Right renal pelvis (tissue), 4 donors: ENCODE results near the gene QPRT. TPM values are rescaled to one million over a fixed set of nuclear protein-coding genes. Genes with fewer than 3 reads are reported as not detected.
"Not testable (repeated sequence)": the region's sequence is repeated elsewhere in the genome, so short reads cannot be mapped to it uniquely, and the experiment has no call there.

ENCODE experiments used
- DNase-seq, 4 donors: peaks; one replicate each; pipeline ENCODE4 v3.0.0-alpha.2; 2013; ENCODE audit warnings: low read depth in 4 of 4, low spot score in 3 of 4, missing footprints in 1 of 4
- polyA plus RNA-seq, 4 donors: library from polyadenylated mRNA; unstranded; fragments of 120-200 nt; gene quantifications; one replicate each; pipeline ENCODE4 v1.2.1, GENCODE V29; 2013; ENCODE audit not compliant: insufficient read length in 4 of 4

QPRT gene
- polyA plus RNA-seq, 4 donors: 141 to 195 (median 149) TPM

GRCh38 chr16:29662000-29662728, 16.8 kb upstream of the QPRT start:
- no peak for DNase-seq

- no peak for DNase-seq
Measured at GRCh38 chr16:29662729-29663015, 16.3 kb upstream of the QPRT start.

- no peak for DNase-seq
Measured at GRCh38 chr16:29663016-29663806, 15.8 kb upstream of the QPRT start, which contains the start of gene SPN. TSS of gene SPN (plus strand) at chr16:29663247. CDS start at chr16:29663729, 482 bp downstream.

GRCh38 chr16:29663807-29664090, 15.2 kb upstream of the QPRT start:
- DNase-seq: no peak

- DNase-seq: no peak
Measured at GRCh38 chr16:29664091-29664921, 14.7 kb upstream of the QPRT start.

- DNase-seq: no peak
Measured at GRCh38 chr16:29665294-29666077, 13.5 kb upstream of the QPRT start.

- DNase-seq: not testable (repeated sequence)
Measured at GRCh38 chr16:29667322-29667610, 11.7 kb upstream of the QPRT start.

- no peak for DNase-seq
Measured at GRCh38 chr16:29667755-29668154, 11.2 kb upstream of the QPRT start.

GRCh38 chr16:29668267-29668666, 10.7 kb upstream of the QPRT start:
- DNase-seq: no peak

GRCh38 chr16:29673501-29673900, 5.5 kb upstream of the QPRT start:
- DNase-seq: no peak

GRCh38 chr16:29674188-29674587, 4.8 kb upstream of the QPRT start:
- DNase-seq: peak in 1 of 4 donors; percentile 40

GRCh38 chr16:29675811-29676643, 3.0 kb upstream of the QPRT start:
- no peak for DNase-seq

GRCh38 chr16:29676989-29677785, 1.8 kb upstream of the QPRT start:
- DNase-seq: no peak

- peak in 2 of 4 donors; percentile 43 to 61 for DNase-seq
Measured at GRCh38 chr16:29680180-29680598, 1.2 kb downstream of the QPRT start.

GRCh38 chr16:29683543-29684090, 4.6 kb downstream of the QPRT start:
- no peak for DNase-seq

- no peak for DNase-seq
Measured at GRCh38 chr16:29684679-29685078, 5.7 kb downstream of the QPRT start.

- no peak for DNase-seq
Measured at GRCh38 chr16:29686740-29687332, 7.9 kb downstream of the QPRT start.

- no peak for DNase-seq
Measured at GRCh38 chr16:29687755-29688154, 8.8 kb downstream of the QPRT start.
